Neural progenitor cell (in vitro differentiated cells): Measurements from ENCODE around the gene PTPRJ. TPM values are rescaled to one million over a fixed set of nuclear protein-coding genes. Genes with fewer than 3 reads are reported as not detected.
"Not testable (repeated sequence)": the region's sequence is repeated elsewhere in the genome, so short reads cannot be mapped to it uniquely, and the experiment has no call there.

Experiments used
- DNase-seq: peaks from one replicate; pipeline ENCODE4 v3.0.0-alpha.2; 2016; ENCODE audit warnings: low spot score
- H2AFZ ChIP-seq: fragments of 200-600 bp; sonication (generic); replicated peaks from 2 replicates; pipeline ENCODE4 v1.6.1; 2016; ENCODE audit warnings: antibody characterized with exemption
- H3F3A ChIP-seq: fragments of 200-600 bp; sonication (generic); 2 replicates; pipeline ENCODE4 v1.6.1; 2016; ENCODE audit warnings: antibody characterized with exemption, low read depth
- H3K27ac ChIP-seq: fragments of 200-600 bp; sonication (generic); 2 replicates; pipeline ENCODE4 v1.5.1; 2016; ENCODE audit warnings: mild to moderate bottlenecking
- H3K27me3 ChIP-seq: fragments of 200-600 bp; sonication (generic); 2 replicates; pipeline ENCODE4 v1.6.1; 2016; ENCODE audit warnings: mild to moderate bottlenecking, moderate library complexity
- H3K36me3 ChIP-seq: fragments of 200-600 bp; sonication (generic); 2 replicates; pipeline ENCODE4 v1.5.1; 2016
- H3K4me1 ChIP-seq: fragments of 200-600 bp; sonication (generic); 2 replicates; pipeline ENCODE4 v1.6.1; 2016; ENCODE audit warnings: mixed run types
- H3K4me2 ChIP-seq: fragments of 200-600 bp; sonication (generic); 2 replicates; pipeline ENCODE4 v1.6.1; 2016
- H3K4me3 ChIP-seq: fragments of 200-600 bp; sonication (generic); 2 replicates; pipeline ENCODE4 v1.5.1; 2016
- H3K79me2 ChIP-seq: fragments of 200-600 bp; sonication (generic); 2 replicates; pipeline ENCODE4 v1.6.1; 2016; ENCODE audit warnings: low read depth
- H3K9ac ChIP-seq: fragments of 200-600 bp; sonication (generic); 2 replicates; pipeline ENCODE4 v1.6.1; 2016
- H3K9me3 ChIP-seq: fragments of 200-600 bp; sonication (generic); 2 replicates; pipeline ENCODE4 v1.5.1; 2016; ENCODE audit warnings: low read depth
- H4K20me1 ChIP-seq: fragments of 200-600 bp; sonication (generic); 2 replicates; pipeline ENCODE4 v1.6.1; 2016; ENCODE audit warnings: low read depth
- H3K27ac Mint-ChIP-seq: 3 replicates; pipeline ENCODE4 v1.8.0; 2021; ENCODE audit warnings: mixed read lengths
- H3K27me3 Mint-ChIP-seq: 2 replicates; pipeline ENCODE4 v1.8.0; 2022; ENCODE audit warnings: low read depth, mild to moderate bottlenecking, inconsistent platforms, moderate library complexity, mixed read lengths; ENCODE audit not compliant: insufficient read depth
- H3K36me3 Mint-ChIP-seq: 3 replicates; pipeline ENCODE4 v1.8.0; 2021; ENCODE audit warnings: mixed read lengths
- H3K4me1 Mint-ChIP-seq: 3 replicates; pipeline ENCODE4 v1.8.0; 2021; ENCODE audit warnings: mixed read lengths
- H3K4me3 Mint-ChIP-seq: 3 replicates; pipeline ENCODE4 v1.8.0; 2021; ENCODE audit warnings: mild to moderate bottlenecking, moderate library complexity, mixed read lengths
- H3K9me3 Mint-ChIP-seq: 3 replicates; pipeline ENCODE4 v1.8.0; 2020; ENCODE audit warnings: mixed read lengths
- EZH2 ChIP-seq: fragments of 200-600 bp; sonication (generic); IDR thresholded peaks from 2 replicates; pipeline ENCODE4 v1.6.1; 2017; ENCODE audit warnings: antibody characterized with exemption, mild to moderate bottlenecking, moderate library complexity
- EZH2phosphoT487 ChIP-seq: fragments of 200-600 bp; sonication (generic); IDR thresholded peaks from 2 replicates; pipeline ENCODE4 v1.6.1; 2017; ENCODE audit warnings: antibody characterized with exemption
- total RNA-seq: library from RNA; depleted of rRNA; stranded (reverse); fragments of >200 nt; gene quantifications from 2 replicates; pipeline ENCODE4 v1.2.3, GENCODE V29; 2015; ENCODE audit warnings: low replicate concordance
- TF ChIP-seq, protein P1 (sequence below): fragments of 200-600 bp; sonication (generic); IDR thresholded peaks from 2 replicates; pipeline ENCODE4 v1.5.1; 2017; ENCODE audit warnings: antibody characterized with exemption, mild to moderate bottlenecking

PTPRJ gene
- 17.3 and 28.0 TPM in 2 replicates for total RNA-seq

DNA sequence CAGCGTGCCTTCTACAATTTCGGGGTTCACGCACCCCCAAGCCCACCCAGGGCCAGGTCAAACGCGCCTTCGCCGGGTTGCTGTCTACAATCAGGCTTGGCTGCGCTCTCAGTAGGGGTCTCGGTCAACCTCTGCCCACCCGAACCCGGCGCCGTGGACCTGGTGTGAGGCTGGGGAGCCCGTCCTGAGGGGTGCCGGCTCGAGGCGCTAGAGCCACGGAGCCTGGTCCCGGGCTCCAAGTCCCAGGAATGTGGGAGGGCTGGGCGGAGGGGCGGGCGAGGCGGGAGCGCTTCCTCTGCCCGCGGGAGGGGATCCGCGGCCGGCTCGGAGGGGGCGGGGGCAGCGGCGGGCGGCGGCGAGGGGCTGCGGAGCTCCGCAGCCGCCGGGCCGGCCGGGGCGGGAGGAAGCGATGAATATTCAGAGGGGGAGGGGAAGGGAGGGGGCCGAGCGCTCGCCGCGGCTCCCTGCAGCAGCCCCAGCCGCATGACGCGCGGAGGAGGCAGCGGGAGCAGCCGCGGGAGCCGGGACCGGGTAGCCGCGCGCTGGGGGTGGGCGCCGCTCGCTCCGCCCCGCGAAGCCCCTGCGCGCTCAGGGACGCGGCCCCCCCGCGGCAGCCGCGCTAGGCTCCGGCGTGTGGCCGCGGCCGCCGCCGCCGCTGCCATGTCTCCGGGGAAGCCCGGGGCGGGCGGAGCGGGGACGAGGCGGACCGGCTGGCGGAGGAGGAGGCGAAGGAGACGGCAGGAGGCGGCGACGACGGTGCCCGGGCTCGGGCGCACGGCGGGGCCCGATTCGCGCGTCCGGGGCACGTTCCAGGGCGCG, at the start of gene PTPRJ:
Gene PTPRJ, plus strand, starts transcription at position 472 of the 819 bp plus-strand sequence. CDS start 354 bp downstream, outside the sequence.
- Histone ChIP-seq H3K27ac (no peak within 1 kb of the TSS), H4K20me1 (peaks cover 10% of the 10 kb centered on the region), H3K9ac (peak within 1 kb of the TSS; percentile 50), H3K79me2 (peaks cover 40% of the 10 kb centered on the region), H3F3A (peaks cover 13% of the 10 kb centered on the region), H2AFZ (peak within 1 kb of the TSS; percentile 71), H3K4me2 (peak within 1 kb of the TSS; percentile 88), H3K4me3 (peak within 1 kb of the TSS; percentile 97), H3K36me3 (no peaks in the 10 kb centered on the region), H3K27me3 (peaks cover 7% of the 10 kb centered on the region), H3K4me1 (peaks cover 20% of the 10 kb centered on the region), H3K9me3 (no peaks in the 10 kb centered on the region)
- no peak for TF ChIP-seq EZH2
- Mint-ChIP-seq H3K27ac (peak within 1 kb of the TSS; percentile 9), H3K36me3 (no peaks in the 10 kb centered on the region), H3K4me1 (peaks cover 41% of the 10 kb centered on the region), H3K4me3 (peak within 1 kb of the TSS; percentile 90), H3K27me3 (peaks cover 7% of the 10 kb centered on the region), H3K9me3 (no peaks in the 10 kb centered on the region)
- DNase-seq = peak; percentile 91

DNA sequence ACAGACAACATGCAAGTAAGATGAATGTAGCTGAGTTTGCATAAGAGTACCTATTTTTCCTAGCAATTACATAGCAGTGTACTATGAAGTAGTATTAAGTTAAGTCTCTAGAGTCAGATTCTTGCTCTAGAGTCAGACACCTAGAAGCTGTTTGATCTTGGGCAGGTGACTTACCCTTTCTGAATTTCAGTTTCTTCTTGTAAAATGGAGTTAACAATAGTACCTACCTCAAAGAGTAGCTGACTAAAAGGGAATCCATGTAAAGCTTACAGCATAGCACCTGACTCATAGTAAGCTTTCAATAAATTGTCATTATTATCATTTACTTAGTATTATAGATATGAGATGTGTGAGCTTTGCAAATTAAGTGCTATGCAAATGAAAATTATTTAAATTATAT, 47.8 kb upstream of the PTPRJ start:
- Histone ChIP-seq H3K4me3 (no peak overlapping the region), H3K27me3 (no peaks in the 10 kb centered on the region), H3K4me2 (no peak overlapping the region), H3K79me2 (no peaks in the 10 kb centered on the region), H3K36me3 (no peaks in the 10 kb centered on the region), H3K4me1 (peaks cover 7% of the 10 kb centered on the region), H2AFZ (no peak overlapping the region), H3K27ac (no peak overlapping the region), H3K9me3 (no peaks in the 10 kb centered on the region), H4K20me1 (no peaks in the 10 kb centered on the region), H3F3A (peaks cover 8% of the 10 kb centered on the region), H3K9ac (no peak overlapping the region)
- Mint-ChIP-seq H3K4me1 (peaks cover 9% of the 10 kb centered on the region), H3K36me3 (no peaks in the 10 kb centered on the region), H3K9me3 (no peaks in the 10 kb centered on the region), H3K27ac (no peak overlapping the region), H3K4me3 (no peak overlapping the region), H3K27me3 (peaks cover 2% of the 10 kb centered on the region)
- no peak for TF ChIP-seq EZH2phosphoT487
- TF ChIP-seq, protein P1, sequence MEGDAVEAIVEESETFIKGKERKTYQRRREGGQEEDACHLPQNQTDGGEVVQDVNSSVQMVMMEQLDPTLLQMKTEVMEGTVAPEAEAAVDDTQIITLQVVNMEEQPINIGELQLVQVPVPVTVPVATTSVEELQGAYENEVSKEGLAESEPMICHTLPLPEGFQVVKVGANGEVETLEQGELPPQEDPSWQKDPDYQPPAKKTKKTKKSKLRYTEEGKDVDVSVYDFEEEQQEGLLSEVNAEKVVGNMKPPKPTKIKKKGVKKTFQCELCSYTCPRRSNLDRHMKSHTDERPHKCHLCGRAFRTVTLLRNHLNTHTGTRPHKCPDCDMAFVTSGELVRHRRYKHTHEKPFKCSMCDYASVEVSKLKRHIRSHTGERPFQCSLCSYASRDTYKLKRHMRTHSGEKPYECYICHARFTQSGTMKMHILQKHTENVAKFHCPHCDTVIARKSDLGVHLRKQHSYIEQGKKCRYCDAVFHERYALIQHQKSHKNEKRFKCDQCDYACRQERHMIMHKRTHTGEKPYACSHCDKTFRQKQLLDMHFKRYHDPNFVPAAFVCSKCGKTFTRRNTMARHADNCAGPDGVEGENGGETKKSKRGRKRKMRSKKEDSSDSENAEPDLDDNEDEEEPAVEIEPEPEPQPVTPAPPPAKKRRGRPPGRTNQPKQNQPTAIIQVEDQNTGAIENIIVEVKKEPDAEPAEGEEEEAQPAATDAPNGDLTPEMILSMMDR = no peak
- TF ChIP-seq EZH2 = no peak
- DNase-seq = no peak

DNA sequence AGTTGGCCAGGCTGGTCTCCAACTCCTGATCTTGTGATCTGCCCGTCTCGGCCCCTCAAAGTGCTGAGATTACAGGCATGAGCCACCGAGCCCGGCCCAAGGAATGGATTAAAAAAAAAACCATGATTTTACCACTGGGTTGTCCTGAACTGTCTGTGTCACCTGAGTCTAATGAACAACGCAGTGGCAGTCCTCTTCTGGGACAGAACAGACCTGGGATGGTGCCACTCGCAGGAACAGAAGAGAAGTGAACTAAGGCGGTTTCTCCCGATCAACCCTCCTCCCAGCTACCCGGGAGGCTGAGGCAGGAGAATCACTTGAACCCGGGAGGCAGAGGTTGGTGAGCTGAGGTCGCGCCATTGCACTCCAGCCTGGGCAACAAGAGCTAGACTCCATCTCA, 46.6 kb upstream of the PTPRJ start:
- not testable (repeated sequence) for H3K4me3 ChIP-seq, H3K4me1 ChIP-seq, H4K20me1 ChIP-seq, H3F3A ChIP-seq, H3K9me3 ChIP-seq, H3K4me2 ChIP-seq, H3K27ac Mint-ChIP-seq, DNase-seq, H3K79me2 ChIP-seq, H3K36me3 Mint-ChIP-seq, H3K27ac ChIP-seq, H2AFZ ChIP-seq, H3K4me3 Mint-ChIP-seq, H3K27me3 ChIP-seq, H3K36me3 ChIP-seq, H3K27me3 Mint-ChIP-seq, H3K9me3 Mint-ChIP-seq, H3K9ac ChIP-seq
- peaks cover 11% of the 10 kb centered on the region for H3K4me1 Mint-ChIP-seq

DNA sequence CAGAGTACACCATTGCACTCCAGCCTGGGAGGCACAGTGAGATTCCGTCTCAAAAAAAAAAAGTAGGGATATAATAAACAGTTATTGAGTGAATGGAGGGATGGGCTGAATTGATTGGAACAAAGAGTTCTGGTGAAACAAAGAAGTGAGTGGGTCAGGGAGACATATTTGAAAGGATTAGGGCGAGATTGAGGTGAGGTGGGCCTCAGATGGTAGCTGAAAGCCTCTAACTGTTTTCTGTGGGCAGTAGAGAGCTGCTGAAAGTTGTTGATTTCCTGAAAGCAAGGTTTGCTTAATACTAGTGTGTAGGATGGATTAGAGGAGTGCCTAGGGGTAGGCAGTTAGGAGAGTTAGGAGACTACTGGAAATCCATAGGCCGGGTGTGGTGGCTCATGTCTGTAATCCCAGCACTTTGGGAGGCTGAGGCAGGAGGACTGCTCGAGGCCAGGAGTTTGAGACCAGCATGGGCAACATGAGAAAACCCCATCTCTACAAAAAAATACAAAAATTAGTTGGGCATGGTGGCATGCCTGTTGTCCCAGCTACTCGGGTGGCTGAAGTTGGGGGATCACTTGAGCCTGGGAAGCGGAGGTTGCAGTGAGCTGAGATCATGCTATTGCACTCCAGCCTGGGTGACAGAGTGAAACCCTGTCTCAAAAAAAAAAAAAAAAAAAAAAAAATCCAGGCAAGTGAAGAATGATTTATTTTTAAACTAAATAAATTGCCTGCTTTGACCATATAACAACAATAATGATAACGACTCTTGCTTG, 41.4 kb upstream of the PTPRJ start:
- H3K27ac Mint-ChIP-seq = no peak overlapping the region
- Histone ChIP-seq H3K4me1 (peaks cover 7% of the 10 kb centered on the region), H3K9ac (no peak overlapping the region), H3K4me3 (no peak overlapping the region), H3K79me2 (no peaks in the 10 kb centered on the region), H3K4me2 (no peak overlapping the region), H3K9me3 (no peaks in the 10 kb centered on the region), H4K20me1 (no peaks in the 10 kb centered on the region), H2AFZ (no peak overlapping the region), H3F3A (peaks cover 25% of the 10 kb centered on the region), H3K36me3 (no peaks in the 10 kb centered on the region), H3K27me3 (no peaks in the 10 kb centered on the region), H3K27ac (no peak overlapping the region)
- H3K9me3 Mint-ChIP-seq = no peaks in the 10 kb centered on the region
- DNase-seq = no peak
- H3K4me3 Mint-ChIP-seq = no peak overlapping the region
- peaks cover 9% of the 10 kb centered on the region for H3K27me3 Mint-ChIP-seq
- no peaks in the 10 kb centered on the region for H3K36me3 Mint-ChIP-seq
- peaks cover 31% of the 10 kb centered on the region for H3K4me1 Mint-ChIP-seq
- no peak for TF ChIP-seq EZH2
- no peak for TF ChIP-seq EZH2phosphoT487
- TF ChIP-seq, protein P1 = no peak
